PC-3 (cell line): ENCODE measurements around the gene FARS2. TPM values are rescaled to one million over a fixed set of nuclear protein-coding genes. Genes with fewer than 3 reads are reported as not detected.

Experiments
- ATAC-seq: fragments of 200-7000 bp; cut with Tn5 transposase; 2 replicates; pipeline ENCODE4 v1.9.1; 2020; ENCODE audit warnings: mild to moderate bottlenecking, moderate library complexity
- BruUV-seq: library from RNA; stranded (reverse); fragments of 400-500 nt; replicated peaks from 2 replicates; lab custom pipeline; 2021; lab: Mats Ljungman, UMichigan
- CTCF ChIA-PET: fragments of 300-600 bp; sonication (Branson Sonifier 250); formaldehyde crosslinking; loops from one replicate; lab custom pipeline; 2022; ENCODE audit warnings: antibody characterized with exemption; lab: Charles Lee
- POLR2A ChIA-PET: fragments of 300-600 bp; sonication (Branson Sonifier 250); formaldehyde crosslinking; loops from one replicate; lab custom pipeline; 2022; ENCODE audit warnings: antibody characterized with exemption; ENCODE audit not compliant: unreplicated experiment; lab: Charles Lee
- DNase-seq: peaks from one replicate; pipeline ENCODE4 v3.0.0-alpha.2; 2015
- H2AFZ ChIP-seq: fragments of 300-600 bp; sonication (generic); 2 replicates; pipeline ENCODE4 v1.6.0; 2016; ENCODE audit warnings: antibody characterized with exemption, low read length
- H3F3A ChIP-seq: fragments of 300-600 bp; sonication (generic); one replicate; pipeline ENCODE4 v1.6.0; 2017; ENCODE audit warnings: antibody characterized with exemption, low read length, control low read depth, mild to moderate bottlenecking; ENCODE audit not compliant: unreplicated experiment
- H3K27ac ChIP-seq: fragments of 300-600 bp; sonication (generic); 2 replicates; pipeline ENCODE4 v1.5.1; 2016; ENCODE audit warnings: mild to moderate bottlenecking, low read length
- H3K27me3 ChIP-seq: fragments of 300-600 bp; sonication (generic); 2 replicates; pipeline ENCODE4 v1.6.1; 2016; ENCODE audit warnings: low read length, mixed read lengths
- H3K36me3 ChIP-seq: fragments of 300-600 bp; sonication (generic); 2 replicates; pipeline ENCODE4 v1.6.1; 2016; ENCODE audit warnings: low read depth, mixed run types, low read length, mixed read lengths
- H3K4me1 ChIP-seq: fragments of 300-600 bp; sonication (generic); 2 replicates; pipeline ENCODE4 v1.5.1; 2016; ENCODE audit warnings: low read length; ENCODE audit not compliant: insufficient read depth
- H3K4me2 ChIP-seq: fragments of 300-600 bp; sonication (generic); 2 replicates; pipeline ENCODE4 v1.6.0; 2016; ENCODE audit warnings: low read length
- H3K4me3 ChIP-seq: fragments of 300-600 bp; sonication (generic); 2 replicates; pipeline ENCODE4 v1.5.1; 2016; ENCODE audit warnings: mild to moderate bottlenecking, low read length, mixed read lengths
- H3K79me2 ChIP-seq: fragments of 300-600 bp; sonication (generic); 2 replicates; pipeline ENCODE4 v1.6.1; 2017; ENCODE audit warnings: low read length, mixed read lengths
- H3K9ac ChIP-seq: fragments of 300-600 bp; sonication (generic); 2 replicates; pipeline ENCODE4 v1.6.0; 2016; ENCODE audit warnings: mild to moderate bottlenecking, low read length
- H3K9me2 ChIP-seq: fragments of 300-600 bp; sonication (generic); replicated peaks from 2 replicates; pipeline ENCODE4 v1.6.1; 2016; ENCODE audit warnings: mixed run types, low read length, mixed read lengths
- H3K9me3 ChIP-seq: fragments of 300-600 bp; sonication (generic); 2 replicates; pipeline ENCODE4 v1.6.1; 2016; ENCODE audit warnings: low read length, mixed read lengths
- H4K20me1 ChIP-seq: fragments of 300-600 bp; sonication (generic); 2 replicates; pipeline ENCODE4 v1.6.1; 2016; ENCODE audit warnings: low read length, mixed read lengths
- EZH2 ChIP-seq: fragments of 300-600 bp; sonication (generic); IDR thresholded peaks from one replicate; pipeline ENCODE4 v1.6.1; 2017; ENCODE audit warnings: antibody characterized with exemption, mild to moderate bottlenecking, low read length; ENCODE audit not compliant: unreplicated experiment
- EZH2phosphoT487 ChIP-seq: fragments of 300-600 bp; sonication (generic); IDR thresholded peaks from 2 replicates; pipeline ENCODE4 v1.6.1; 2018; ENCODE audit warnings: mild to moderate bottlenecking, antibody characterized with exemption, low read length, borderline replicate concordance
- intact Hi-C: fragments of 100-400 bp; cut with micrococcal nuclease; formaldehyde crosslinking; loops from 2 replicates; pipeline ENCODE4 v1.9.0; 2023
- total RNA-seq: library from RNA; depleted of rRNA; stranded (reverse); fragments of >200 nt; gene quantifications from 2 replicates; pipeline ENCODE4 v1.2.3, GENCODE V29; 2014
- TF ChIP-seq, protein P1 (sequence below): fragments of 300-600 bp; sonication (generic); conservative IDR thresholded peaks from 2 replicates; pipeline ENCODE4 v1.5.1; 2017; ENCODE audit warnings: antibody characterized with exemption, low read depth, mild to moderate bottlenecking, low read length

The FARS2 gene
- total RNA-seq, 1 experiment from 2014 or later, result 23.0 TPM

GRCh38 chr6:5305968-5306626 lies 44.8 kb downstream of the FARS2 start:
- POLR2A ChIA-PET, result no interaction called here

DNA sequence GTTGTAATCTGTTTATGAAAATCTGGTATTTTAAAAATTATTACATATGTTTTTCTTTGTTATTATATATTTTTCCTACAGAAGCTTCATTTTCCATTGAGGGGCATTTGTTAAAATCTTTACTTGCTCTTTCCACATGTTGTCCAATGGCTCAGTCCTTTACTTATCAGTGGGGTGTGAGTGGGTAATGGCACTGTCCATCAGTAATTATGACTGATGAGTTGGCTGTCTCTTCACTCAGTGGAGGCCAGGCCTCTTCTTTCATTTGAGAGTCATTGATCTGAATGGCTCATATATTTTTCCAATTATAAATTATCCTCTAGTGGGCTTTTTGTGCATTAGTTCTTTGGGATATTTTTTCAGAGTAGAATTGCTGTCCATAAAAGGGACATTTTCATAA lies 45.7 kb downstream of the FARS2 start:
- Histone ChIP-seq H3K9me2 (no peaks in the 10 kb centered on the region), H3K9me3 (no peaks in the 10 kb centered on the region), H3K79me2 (peaks cover 17% of the 10 kb centered on the region), H3K9ac (no peak overlapping the region), H3K27me3 (no peaks in the 10 kb centered on the region), H3K4me1 (peaks cover 22% of the 10 kb centered on the region), H3K36me3 (no peaks in the 10 kb centered on the region), H4K20me1 (no peaks in the 10 kb centered on the region), H3F3A (no peaks in the 10 kb centered on the region), H3K27ac (peak overlapping the region; percentile 68; the same call in 1 of the 2 replicates), H3K4me2 (no peak overlapping the region), H2AFZ (no peak overlapping the region), H3K4me3 (no peak overlapping the region)
- POLR2A ChIA-PET, result interaction anchor here (0.6 kb wide), 1 partner anchor 162 kb away, joined by 6 read pairs; no protein-coding TSS in a partner anchor
- ATAC-seq (no peak), DNase-seq (no peak)
- BruUV-seq, result no TSS peak
- CTCF ChIA-PET, result no interaction called here
- TF ChIP-seq, protein P1, sequence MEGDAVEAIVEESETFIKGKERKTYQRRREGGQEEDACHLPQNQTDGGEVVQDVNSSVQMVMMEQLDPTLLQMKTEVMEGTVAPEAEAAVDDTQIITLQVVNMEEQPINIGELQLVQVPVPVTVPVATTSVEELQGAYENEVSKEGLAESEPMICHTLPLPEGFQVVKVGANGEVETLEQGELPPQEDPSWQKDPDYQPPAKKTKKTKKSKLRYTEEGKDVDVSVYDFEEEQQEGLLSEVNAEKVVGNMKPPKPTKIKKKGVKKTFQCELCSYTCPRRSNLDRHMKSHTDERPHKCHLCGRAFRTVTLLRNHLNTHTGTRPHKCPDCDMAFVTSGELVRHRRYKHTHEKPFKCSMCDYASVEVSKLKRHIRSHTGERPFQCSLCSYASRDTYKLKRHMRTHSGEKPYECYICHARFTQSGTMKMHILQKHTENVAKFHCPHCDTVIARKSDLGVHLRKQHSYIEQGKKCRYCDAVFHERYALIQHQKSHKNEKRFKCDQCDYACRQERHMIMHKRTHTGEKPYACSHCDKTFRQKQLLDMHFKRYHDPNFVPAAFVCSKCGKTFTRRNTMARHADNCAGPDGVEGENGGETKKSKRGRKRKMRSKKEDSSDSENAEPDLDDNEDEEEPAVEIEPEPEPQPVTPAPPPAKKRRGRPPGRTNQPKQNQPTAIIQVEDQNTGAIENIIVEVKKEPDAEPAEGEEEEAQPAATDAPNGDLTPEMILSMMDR, result no peak
- TF ChIP-seq EZH2, result no peak
- no peak for TF ChIP-seq EZH2phosphoT487
- intact Hi-C loops, result loop anchor here (5.0 kb wide), 1 partner anchor 70 kb away; no protein-coding TSS in a partner anchor

More at GRCh38 chr6:5305968-5306626, 44.8 kb downstream of the FARS2 start:
- no peaks in the 10 kb centered on the region for H3F3A ChIP-seq
- H3K36me3 ChIP-seq, result no peaks in the 10 kb centered on the region
- H3K9me2 ChIP-seq, result no peaks in the 10 kb centered on the region
- no peak overlapping the region for H3K4me3 ChIP-seq
- H3K9me3 ChIP-seq, result no peaks in the 10 kb centered on the region
- H3K9ac ChIP-seq, result no peak overlapping the region
- H3K4me2 ChIP-seq, result 0 out of 2 replicates have a peak overlapping the region, but pooled peaks have one; percentile 2
- peak overlapping the region; percentile 6; the same call in 1 of the 2 replicates for H3K27ac ChIP-seq
- intact Hi-C loops, result loop anchor here (5.0 kb wide), 1 partner anchor 71 kb away; no protein-coding TSS in a partner anchor
- H3K4me1 ChIP-seq, result peaks cover 22% of the 10 kb centered on the region
- H2AFZ ChIP-seq, result no peak overlapping the region
- DNase-seq (peak; percentile 19), ATAC-seq (peak; percentile 27; the same call in 1 of the 2 replicates)
- H4K20me1 ChIP-seq, result no peaks in the 10 kb centered on the region
- CTCF ChIA-PET, result no interaction called here
- H3K27me3 ChIP-seq, result no peaks in the 10 kb centered on the region
- BruUV-seq, result no TSS peak
- H3K79me2 ChIP-seq, result peaks cover 17% of the 10 kb centered on the region
- TF ChIP-seq, protein P1, result no peak
- TF ChIP-seq EZH2 (no peak), EZH2phosphoT487 (no peak)

DNA sequence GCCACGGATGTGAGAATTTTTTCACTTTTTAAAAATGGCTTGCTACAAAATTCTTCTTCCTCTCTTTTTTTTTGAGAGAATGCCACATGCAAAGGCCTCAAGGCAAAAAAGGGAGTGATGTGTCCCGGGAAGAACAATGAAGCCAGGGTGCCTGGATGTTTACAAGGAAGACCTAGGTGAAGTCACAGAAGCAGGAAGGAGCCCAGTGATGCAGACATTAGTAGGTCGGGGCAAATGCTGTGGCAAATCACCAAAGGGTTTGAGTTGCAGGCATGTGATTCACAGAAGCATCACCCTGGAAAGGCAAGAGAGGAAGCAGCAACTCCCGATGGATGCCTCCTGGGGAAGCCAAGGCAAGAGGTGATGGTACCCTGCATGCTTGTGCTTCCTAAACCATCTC lies 46.8 kb downstream of the FARS2 start:
- Histone ChIP-seq H3K4me2 (0 out of 2 replicates have a peak overlapping the region, but pooled peaks have one; percentile 3), H3K9ac (peak overlapping the region; percentile 19; the same call in 1 of the 2 replicates), H3K79me2 (peaks cover 17% of the 10 kb centered on the region), H3K9me2 (no peaks in the 10 kb centered on the region), H3K4me3 (no peak overlapping the region), H3K27me3 (no peaks in the 10 kb centered on the region), H3K27ac (peak overlapping the region; percentile 68), H3F3A (no peaks in the 10 kb centered on the region), H3K36me3 (no peaks in the 10 kb centered on the region), H2AFZ (peak overlapping the region; percentile 3; the same call in 1 of the 2 replicates), H4K20me1 (no peaks in the 10 kb centered on the region), H3K9me3 (no peaks in the 10 kb centered on the region), H3K4me1 (peaks cover 22% of the 10 kb centered on the region)
- TF ChIP-seq, protein P1, result no peak
- BruUV-seq, result no TSS peak
- POLR2A ChIA-PET, result no interaction called here
- intact Hi-C loops, result loop anchor here (5.0 kb wide), 1 partner anchor 69 kb away; no protein-coding TSS in a partner anchor
- ATAC-seq (peak; percentile 88), DNase-seq (peak; percentile 87)
- CTCF ChIA-PET, result no interaction called here
